Measurements from ENCODE around the gene BCKDK. TPM values are rescaled to one million over a fixed set of nuclear protein-coding genes. Genes with fewer than 3 reads are reported as not detected.

The BCKDK gene
- total and polyA plus RNA-seq, 2 of the 13 experiments (the other 11 are each of a cell fraction or from before 2014, with no cell fraction given): 24.9 to 42.6 TPM

- Histone ChIP-seq H3K9ac (ENCODE audit: insufficient read depth, low read depth, low read length) (no peak overlapping the region), H3K36me3 (replicated peaks in 1 of 2; ENCODE audit: control insufficient read depth in 1 of 2, insufficient read depth in 2 of 2, low read length in 2 of 2) (peaks cover 21 to 35% of the 10 kb centered on the region in 2 experiments), H3K4me2 (ENCODE audit: low read depth, low read length) (no peak overlapping the region; the same call in 1 of the 2 replicates), H3K27me3 (ENCODE audit: control insufficient read depth in 1 of 2, insufficient read depth in 2 of 2, low read length in 2 of 2) (no peaks in the 10 kb centered on the region; a peak in 1 of 5 replicates), H2AFZ (ENCODE audit: low read length) (no peak overlapping the region), H4K20me1 (ENCODE audit: insufficient read depth, low read length) (0 out of 2 replicates have a peak, but pooled peaks cover 3% of the 10 kb centered on the region), H3K9me3 (ENCODE audit: low read length) (no peaks in the 10 kb centered on the region), H3K4me3 (replicated peaks in 1 of 3; ENCODE audit: insufficient read depth in 1 of 3, low read depth in 2 of 3, low read length in 3 of 3) (no peak overlapping the region), H3K79me2 (ENCODE audit: insufficient read depth, low read length) (peaks cover 18% of the 10 kb centered on the region), H3K27ac (ENCODE audit: extremely low read length, insufficient read depth, low read length) (peak overlapping the region; percentile 10), H3K4me1 (ENCODE audit: insufficient read depth, low read length) (peaks cover 45% of the 10 kb centered on the region)
- TF ChIP-seq ATF4 (CRISPR knock-in tag; IDR thresholded peaks at IDR 0.05): no peak
- 0 out of 2 replicates have a peak, but pooled peaks have one; percentile 5 for TF ChIP-seq PITX1 (CRISPR knock-in tag; IDR thresholded peaks at IDR 0.05)
- TF ChIP-seq KDM6A (CRISPR knock-in tag; IDR thresholded peaks at IDR 0.05; ENCODE audit: low read depth): no peak
- no peak for TF ChIP-seq MTF2 (CRISPR knock-in tag; IDR thresholded peaks at IDR 0.05; ENCODE audit: borderline replicate concordance)
- no peak for TF ChIP-seq ZSCAN9 (CRISPR knock-in tag; IDR thresholded peaks at IDR 0.05; ENCODE audit: borderline replicate concordance)
- no peak for TF ChIP-seq NFE2L2 (IDR thresholded peaks at IDR 0.05; ENCODE audit: low read length)
- no peak for TF ChIP-seq IRF9 (CRISPR knock-in tag; IDR thresholded peaks at IDR 0.05; ENCODE audit: borderline replicate concordance)
- TF ChIP-seq CBX5 (CRISPR knock-in tag; IDR thresholded peaks at IDR 0.05; ENCODE audit: borderline replicate concordance): no peak
- no peak for TF ChIP-seq ATF3 (CRISPR knock-in tag; IDR thresholded peaks at IDR 0.05)
- TF ChIP-seq TFE3 (CRISPR knock-in tag; IDR thresholded peaks at IDR 0.05): no peak
- TF ChIP-seq ZNF839 (CRISPR knock-in tag; IDR thresholded peaks at IDR 0.05; ENCODE audit: borderline replicate concordance): no peak
- TF ChIP-seq ZNF441 (CRISPR knock-in tag; IDR thresholded peaks at IDR 0.05; ENCODE audit: borderline replicate concordance): 0 out of 2 replicates have a peak, but pooled peaks have one; percentile 32
- intact Hi-C loops (cut with micrococcal nuclease; ENCODE audit: unreplicated experiment) (no loop called here), in situ Hi-C loops (cut with HindIII; ENCODE audit: extremely low pct_ligation_motif_present, low pct_unique_long_range_greater_than_20kb) (no loop called here)
- 88% methylated on average over 8 of the region's 8 CpGs for WGBS (ENCODE audit: low lambda C conversion rate)
- ChIA-PET CTCF (ENCODE audit: low intra/inter-chr PET ratio, low total read pairs) (no interaction called here), POLR2A (interaction anchor here (1.0 to 3.3 kb wide), 7 partner anchors 11 to 129 kb away, joined by 3 to 21 read pairs (median 4); partner anchors contain the start of gene HSD3B7)
- DNase-seq (ENCODE audit: low spot score) (no peak), FAIRE-seq (no peak), ATAC-seq (no peak)
- no TSS peak for BruUV-seq (replicated peaks)
Measured at GRCh38 chr16:31114468-31114867, 6.3 kb downstream of the BCKDK start.
